Ishikawa (cell line): Measurements from ENCODE around the gene MSRB3.
A peak's percentile ranks its signal among the peaks of the same experiment; 100 is the strongest.

Experiments used
- CEBPB ChIP-seq: IDR thresholded peaks from 2 replicates; pipeline ENCODE4 v1.6.1; 2012
- CREB1 ChIP-seq: IDR thresholded peaks from 2 replicates; pipeline ENCODE4 v1.6.1; 2012; ENCODE audit warnings: low read depth
- EGR1 ChIP-seq: IDR thresholded peaks from 2 replicates; pipeline ENCODE4 v1.6.1; 2012
- EP300 ChIP-seq: IDR thresholded peaks from 2 replicates; pipeline ENCODE4 v1.6.1; 2012; ENCODE audit warnings: borderline replicate concordance
- FOXM1 ChIP-seq: IDR thresholded peaks from 2 replicates; pipeline ENCODE4 v1.6.1; 2012; ENCODE audit warnings: low read depth, borderline replicate concordance
- NFIC ChIP-seq: IDR thresholded peaks from 2 replicates; pipeline ENCODE4 v1.6.1; 2012
- RAD21 ChIP-seq: IDR thresholded peaks from 2 replicates; pipeline ENCODE4 v1.6.1; 2012; ENCODE audit warnings: low read depth
- TAF1 ChIP-seq: IDR thresholded peaks from 2 replicates; pipeline ENCODE4 v1.6.1; 2012; ENCODE audit warnings: low read depth, mild to moderate bottlenecking
- TCF12 ChIP-seq: IDR thresholded peaks from 2 replicates; pipeline ENCODE4 v1.6.1; 2012; ENCODE audit warnings: low read depth
- TEAD4 ChIP-seq: IDR thresholded peaks from 2 replicates; pipeline ENCODE4 v1.6.1; 2012
- YY1 ChIP-seq: IDR thresholded peaks from 2 replicates; pipeline ENCODE4 v1.6.1; 2012; ENCODE audit warnings: low read depth
- ZBTB7A ChIP-seq: IDR thresholded peaks from 2 replicates; pipeline ENCODE4 v1.6.1; 2012; ENCODE audit warnings: low read depth
- TF ChIP-seq, protein P1 (sequence below): IDR thresholded peaks from 2 replicates; pipeline ENCODE4 v1.6.1; 2012; ENCODE audit warnings: low read depth, mild to moderate bottlenecking
- TF ChIP-seq, protein P2 (sequence below): IDR thresholded peaks from 2 replicates; pipeline ENCODE4 v1.6.1; 2012
- TF ChIP-seq, protein P3 (sequence below): IDR thresholded peaks from 2 replicates; pipeline ENCODE4 v1.6.1; 2012

MSRB3 gene

DNA sequence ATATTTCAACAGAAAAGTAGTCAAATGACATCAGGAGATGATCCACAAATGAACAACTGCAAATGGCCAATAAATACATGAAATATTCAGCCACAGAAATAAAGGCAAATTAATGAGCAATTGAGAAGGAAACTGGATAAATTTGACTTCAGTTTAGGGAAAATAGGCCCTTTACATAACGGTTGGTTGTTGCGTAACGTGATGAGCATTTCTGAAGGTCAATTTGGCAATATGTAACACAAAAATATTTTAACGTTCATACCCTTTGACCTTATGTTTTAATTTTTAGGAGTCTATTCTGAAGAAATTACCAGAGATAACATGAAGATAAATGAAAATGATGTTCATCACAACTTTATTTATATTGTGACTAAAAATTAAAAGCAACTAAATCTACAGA is 14.7 kb upstream of the MSRB3 start:
- TF ChIP-seq CEBPB (peak; percentile 17; the same call in 1 of the 2 replicates), TCF12 (no peak)

DNA sequence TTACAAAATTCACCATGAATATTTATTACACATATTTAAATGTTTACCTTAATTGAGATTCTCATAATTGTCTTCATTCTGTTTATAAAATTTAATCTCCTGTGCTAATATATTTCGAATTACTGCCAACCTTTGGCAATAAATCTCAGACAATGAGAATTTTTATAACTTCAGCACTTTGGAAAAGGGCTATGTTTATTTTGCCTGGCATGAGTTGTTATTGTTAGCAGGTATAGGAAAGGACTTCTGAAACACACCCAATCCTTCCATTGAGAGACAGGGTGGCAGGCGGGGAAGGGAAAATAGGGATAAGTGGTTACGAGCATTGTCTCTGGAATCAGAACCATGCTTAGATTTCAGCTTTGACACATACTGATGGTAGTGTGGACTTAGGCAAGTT is 12.1 kb upstream of the MSRB3 start:
- no peak for TF ChIP-seq TCF12
- TF ChIP-seq NFIC, result no peak
- TF ChIP-seq, protein P1, sequence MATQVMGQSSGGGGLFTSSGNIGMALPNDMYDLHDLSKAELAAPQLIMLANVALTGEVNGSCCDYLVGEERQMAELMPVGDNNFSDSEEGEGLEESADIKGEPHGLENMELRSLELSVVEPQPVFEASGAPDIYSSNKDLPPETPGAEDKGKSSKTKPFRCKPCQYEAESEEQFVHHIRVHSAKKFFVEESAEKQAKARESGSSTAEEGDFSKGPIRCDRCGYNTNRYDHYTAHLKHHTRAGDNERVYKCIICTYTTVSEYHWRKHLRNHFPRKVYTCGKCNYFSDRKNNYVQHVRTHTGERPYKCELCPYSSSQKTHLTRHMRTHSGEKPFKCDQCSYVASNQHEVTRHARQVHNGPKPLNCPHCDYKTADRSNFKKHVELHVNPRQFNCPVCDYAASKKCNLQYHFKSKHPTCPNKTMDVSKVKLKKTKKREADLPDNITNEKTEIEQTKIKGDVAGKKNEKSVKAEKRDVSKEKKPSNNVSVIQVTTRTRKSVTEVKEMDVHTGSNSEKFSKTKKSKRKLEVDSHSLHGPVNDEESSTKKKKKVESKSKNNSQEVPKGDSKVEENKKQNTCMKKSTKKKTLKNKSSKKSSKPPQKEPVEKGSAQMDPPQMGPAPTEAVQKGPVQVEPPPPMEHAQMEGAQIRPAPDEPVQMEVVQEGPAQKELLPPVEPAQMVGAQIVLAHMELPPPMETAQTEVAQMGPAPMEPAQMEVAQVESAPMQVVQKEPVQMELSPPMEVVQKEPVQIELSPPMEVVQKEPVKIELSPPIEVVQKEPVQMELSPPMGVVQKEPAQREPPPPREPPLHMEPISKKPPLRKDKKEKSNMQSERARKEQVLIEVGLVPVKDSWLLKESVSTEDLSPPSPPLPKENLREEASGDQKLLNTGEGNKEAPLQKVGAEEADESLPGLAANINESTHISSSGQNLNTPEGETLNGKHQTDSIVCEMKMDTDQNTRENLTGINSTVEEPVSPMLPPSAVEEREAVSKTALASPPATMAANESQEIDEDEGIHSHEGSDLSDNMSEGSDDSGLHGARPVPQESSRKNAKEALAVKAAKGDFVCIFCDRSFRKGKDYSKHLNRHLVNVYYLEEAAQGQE, result no peak
- TF ChIP-seq, protein P2, sequence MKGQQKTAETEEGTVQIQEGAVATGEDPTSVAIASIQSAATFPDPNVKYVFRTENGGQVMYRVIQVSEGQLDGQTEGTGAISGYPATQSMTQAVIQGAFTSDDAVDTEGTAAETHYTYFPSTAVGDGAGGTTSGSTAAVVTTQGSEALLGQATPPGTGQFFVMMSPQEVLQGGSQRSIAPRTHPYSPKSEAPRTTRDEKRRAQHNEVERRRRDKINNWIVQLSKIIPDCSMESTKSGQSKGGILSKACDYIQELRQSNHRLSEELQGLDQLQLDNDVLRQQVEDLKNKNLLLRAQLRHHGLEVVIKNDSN, result no peak
- TF ChIP-seq CEBPB, result no peak
- TF ChIP-seq ZBTB7A, result no peak
- TF ChIP-seq YY1, result no peak

DNA sequence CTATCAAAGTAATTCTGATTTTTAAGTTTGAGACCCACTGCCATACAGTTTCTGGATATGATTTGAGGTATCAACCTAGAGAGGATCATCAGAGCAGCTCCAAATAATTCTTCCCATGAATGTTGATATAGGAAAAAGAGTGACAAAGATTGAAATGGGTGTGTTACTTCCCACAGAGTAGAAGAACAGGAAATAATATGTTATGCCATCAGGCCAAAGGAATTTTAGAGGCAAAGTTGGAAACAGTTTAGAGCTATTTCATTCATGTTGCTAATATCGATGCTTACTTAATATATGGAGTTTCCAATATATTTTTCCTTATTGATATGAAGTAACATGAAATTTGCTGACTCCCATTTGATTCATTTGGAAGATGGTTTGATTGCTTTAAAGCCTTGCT is 8.9 kb upstream of the MSRB3 start:
- TF ChIP-seq CEBPB (no peak), ZBTB7A (no peak), TCF12 (no peak), TEAD4 (no peak), NFIC (no peak), EP300 (no peak), FOXM1 (no peak), CREB1 (no peak), TAF1 (no peak), EGR1 (no peak)
- TF ChIP-seq, protein P1, result no peak
- TF ChIP-seq, protein P2, result no peak

DNA sequence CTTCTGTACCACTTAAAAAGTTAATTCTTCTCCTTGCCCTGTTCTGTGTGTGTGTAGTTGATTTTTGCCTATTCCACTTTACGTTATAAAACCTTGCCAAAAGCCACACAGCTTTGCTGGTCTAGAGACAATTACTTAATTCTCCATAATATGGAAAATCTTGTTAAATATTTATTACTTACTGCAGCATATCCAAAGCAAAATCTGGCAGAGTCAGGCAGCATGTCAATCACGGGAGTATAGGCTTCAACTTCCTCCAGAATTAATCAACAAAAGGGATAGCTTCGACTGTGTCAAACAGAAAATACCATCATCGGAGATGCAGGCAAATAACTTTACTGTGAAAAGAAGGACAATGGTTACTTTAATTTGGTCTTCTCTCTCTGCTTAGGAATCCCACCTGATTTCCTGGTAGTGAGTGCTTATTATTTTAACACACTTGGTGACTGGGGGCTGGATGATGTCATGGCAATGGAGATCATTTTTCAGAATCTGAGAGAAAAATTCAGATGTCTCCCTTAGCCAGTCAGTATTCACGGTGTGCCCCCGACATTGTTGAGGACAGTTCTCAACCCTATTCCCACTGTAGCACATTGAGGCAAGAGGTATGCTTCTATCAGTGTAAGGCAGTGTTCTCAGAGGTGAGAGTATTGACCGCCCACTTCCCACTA is 3.7 kb upstream of the MSRB3 start:
- TF ChIP-seq NFIC (no peak), CREB1 (no peak), TEAD4 (no peak), TCF12 (no peak), EP300 (no peak), EGR1 (no peak), RAD21 (no peak), YY1 (no peak), ZBTB7A (no peak), FOXM1 (no peak)
- TF ChIP-seq, protein P1, result no peak
- TF ChIP-seq, protein P3, sequence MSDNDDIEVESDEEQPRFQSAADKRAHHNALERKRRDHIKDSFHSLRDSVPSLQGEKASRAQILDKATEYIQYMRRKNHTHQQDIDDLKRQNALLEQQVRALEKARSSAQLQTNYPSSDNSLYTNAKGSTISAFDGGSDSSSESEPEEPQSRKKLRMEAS, result no peak

DNA sequence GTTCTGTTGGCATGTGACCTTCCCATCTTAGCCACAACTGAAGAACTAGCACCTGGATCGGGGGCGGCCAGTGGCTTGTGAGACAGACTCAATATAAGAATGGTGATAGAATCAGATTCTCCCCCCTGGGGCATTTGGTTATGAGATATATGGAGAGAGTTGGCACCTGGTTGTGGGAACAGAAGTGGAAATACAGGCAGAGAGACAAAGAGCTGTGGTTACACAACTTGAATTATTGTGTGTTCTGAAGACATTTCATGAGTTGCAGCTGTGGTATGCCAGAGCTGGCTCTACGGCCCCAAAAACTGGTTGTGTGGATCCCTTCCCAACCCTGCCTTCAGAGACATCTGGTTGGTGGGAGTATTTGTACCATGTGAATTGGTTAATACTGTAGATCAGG is 2.9 kb upstream of the MSRB3 start:
- no peak for TF ChIP-seq CEBPB
- no peak for TF ChIP-seq FOXM1
- TF ChIP-seq, protein P2, result no peak
- no peak for TF ChIP-seq CREB1
- TF ChIP-seq YY1, result no peak
- TF ChIP-seq, protein P3, result no peak
- no peak for TF ChIP-seq TCF12
- no peak for TF ChIP-seq RAD21
- no peak for TF ChIP-seq TAF1
- TF ChIP-seq TEAD4, result no peak
- no peak for TF ChIP-seq ZBTB7A
- no peak for TF ChIP-seq EGR1
- TF ChIP-seq NFIC, result no peak
- no peak for TF ChIP-seq EP300
- TF ChIP-seq, protein P1, result no peak
